GDM1 (cell line): Measurements from ENCODE around the gene CLSTN2.

Experiments
- DNase-seq: peaks from one replicate; lab custom pipeline; 2025; lab: John Stamatoyannopoulos, UW

The CLSTN2 gene

DNA sequence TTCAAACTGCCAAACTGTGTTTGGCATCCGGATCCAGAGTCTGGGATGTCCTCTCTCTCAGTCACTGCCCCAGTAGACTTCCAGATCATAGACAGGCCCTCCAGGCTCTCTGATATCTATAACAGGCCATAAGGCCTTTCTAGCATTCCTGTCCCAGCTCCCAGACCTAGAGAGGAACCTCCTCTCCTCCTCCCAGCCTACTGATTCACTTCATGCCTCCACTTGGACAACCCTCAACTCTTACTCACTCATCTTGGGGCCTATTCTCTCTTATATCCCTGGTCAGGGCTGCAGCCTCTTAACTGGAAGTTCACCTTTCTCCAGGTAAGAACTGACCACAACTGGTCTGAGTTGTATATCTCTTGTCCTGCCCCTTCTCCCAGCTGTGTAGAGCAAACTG lies 489.2 kb downstream of the CLSTN2 start:
- DNase-seq = no peak

DNA sequence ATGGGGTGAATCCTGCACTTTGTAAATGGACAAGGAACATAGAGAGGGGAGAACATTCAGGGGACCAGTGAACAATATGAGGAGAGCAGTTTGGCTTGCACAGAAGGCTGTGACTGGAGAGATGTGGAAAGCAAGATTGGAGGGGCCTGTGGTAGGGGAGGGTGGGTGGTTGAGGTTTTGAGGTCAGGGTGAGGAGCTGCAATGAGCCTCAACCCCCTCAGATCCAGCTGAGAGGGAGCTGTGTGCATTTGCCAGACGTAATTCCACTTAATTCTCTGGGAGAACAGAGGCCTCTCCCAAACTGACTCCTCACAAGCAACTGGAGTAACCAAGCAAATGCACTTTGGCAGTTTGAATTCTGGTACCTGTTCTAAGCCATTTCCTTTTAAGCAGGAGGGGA lies 489.7 kb downstream of the CLSTN2 start:
- DNase-seq = no peak

GRCh38 chr3:140427786-140428185 lies 492.8 kb downstream of the CLSTN2 start:
- DNase-seq = no peak

DNA sequence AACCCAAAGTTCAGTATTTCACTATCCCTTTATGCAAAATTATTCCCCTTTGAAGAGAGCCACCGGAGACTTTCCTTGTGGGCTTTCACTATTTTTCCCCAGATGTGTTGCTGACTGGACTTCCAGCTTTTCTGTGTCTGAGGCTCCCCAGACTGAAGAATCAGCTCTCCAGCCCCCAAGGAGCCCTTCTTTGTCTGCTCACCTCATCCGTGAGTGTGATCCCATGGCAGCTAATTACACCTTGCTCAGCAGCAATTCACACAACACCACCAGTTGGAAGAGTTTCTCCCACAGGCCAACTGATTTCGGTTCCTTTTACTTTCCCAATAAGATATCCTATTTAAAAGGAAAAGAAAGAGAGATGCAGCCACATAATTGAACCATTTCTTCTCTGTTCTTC lies 493.4 kb downstream of the CLSTN2 start:
- DNase-seq = no peak

DNA sequence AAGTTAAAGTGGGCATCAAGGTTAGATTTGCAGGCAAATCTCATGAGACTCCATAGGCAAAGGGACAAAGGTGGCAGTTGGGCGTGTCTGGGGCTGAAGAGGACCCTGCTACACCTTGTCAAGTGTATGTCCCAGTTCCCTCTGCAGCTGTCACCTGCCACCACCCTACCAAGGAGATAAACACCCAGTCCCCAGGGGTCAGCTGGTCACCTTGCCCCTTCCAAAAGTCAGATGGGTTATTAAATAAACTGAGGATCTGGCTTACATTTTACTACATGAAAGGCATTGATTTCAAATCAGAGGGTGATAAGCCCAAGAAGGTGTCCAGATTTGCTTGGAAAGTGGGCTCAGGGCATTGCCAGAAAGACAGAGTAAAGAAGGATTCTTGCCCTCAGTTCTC lies 494.8 kb downstream of the CLSTN2 start:
- no peak for DNase-seq

DNA sequence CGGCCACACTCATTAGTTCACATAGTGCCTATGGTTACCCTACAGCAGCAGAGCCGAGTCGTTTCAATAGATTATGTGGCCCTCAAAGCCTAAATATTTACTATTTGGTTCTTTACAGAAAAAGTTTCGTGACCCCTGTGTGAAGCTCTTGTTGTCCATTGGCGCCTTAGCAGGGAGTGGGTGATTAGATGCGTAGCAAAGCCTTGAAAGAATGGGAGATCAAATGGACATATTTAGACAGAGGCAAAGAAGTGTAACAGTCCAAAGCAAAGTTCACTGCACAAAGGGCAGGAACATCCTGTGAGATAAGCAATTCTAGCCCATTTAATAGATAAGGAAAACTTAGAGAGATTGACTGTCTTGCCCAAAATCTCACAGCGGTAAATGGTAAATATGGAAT lies 495.5 kb downstream of the CLSTN2 start:
- no peak for DNase-seq

GRCh38 chr3:140432229-140432669 lies 497.3 kb downstream of the CLSTN2 start:
- DNase-seq = no peak

DNA sequence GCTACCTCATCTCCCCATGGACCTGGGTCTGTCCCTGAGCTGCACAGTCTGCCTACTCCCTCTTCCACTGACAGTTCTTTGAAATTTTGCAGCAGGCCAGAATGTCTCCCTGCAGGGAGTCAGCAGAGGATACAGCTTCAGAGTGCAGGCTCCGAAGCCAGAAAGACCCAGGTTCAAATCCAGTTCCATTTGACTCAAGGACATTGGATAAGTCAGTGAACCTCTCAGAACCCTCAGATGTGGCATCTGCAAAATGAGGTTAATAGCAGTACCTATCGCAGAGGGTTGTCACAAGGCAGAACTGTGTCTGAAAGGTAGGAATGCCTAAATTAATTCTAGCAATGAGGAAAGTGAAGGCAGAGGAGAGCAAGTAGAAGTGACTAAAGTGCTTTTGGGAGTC lies 498.4 kb downstream of the CLSTN2 start:
- DNase-seq = no peak

DNA sequence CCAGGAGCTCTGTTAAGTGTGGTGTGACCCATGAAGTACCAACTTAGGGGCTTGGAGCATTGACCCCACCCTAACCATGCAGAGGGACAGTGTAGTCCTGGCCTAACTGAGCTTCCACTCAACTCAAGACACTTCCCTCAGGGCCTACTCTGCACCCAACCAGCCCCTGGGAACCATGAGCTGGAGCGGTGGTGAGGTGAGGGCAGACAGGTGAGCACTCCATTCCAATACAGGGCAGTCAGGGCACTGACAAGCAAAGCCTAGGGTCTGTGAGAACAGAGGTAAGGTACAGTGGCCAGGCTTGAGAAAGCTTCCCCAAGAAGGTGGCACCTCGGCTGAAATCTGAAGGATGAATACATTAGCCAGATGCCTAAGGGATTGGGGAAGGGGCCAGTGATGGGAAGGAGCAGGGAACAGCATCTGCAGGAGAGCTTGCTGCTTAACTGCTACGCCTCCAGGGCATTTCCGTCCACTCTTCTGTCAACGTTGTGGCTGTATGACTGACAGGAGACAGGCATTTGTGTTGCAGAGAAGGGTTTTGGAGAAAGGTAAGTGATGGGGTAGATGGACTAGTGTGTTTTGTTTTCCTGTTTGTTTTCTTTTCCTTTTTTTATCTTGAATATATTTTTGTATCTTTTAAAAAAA lies 499.4 kb downstream of the CLSTN2 start:
- no peak for DNase-seq

DNA sequence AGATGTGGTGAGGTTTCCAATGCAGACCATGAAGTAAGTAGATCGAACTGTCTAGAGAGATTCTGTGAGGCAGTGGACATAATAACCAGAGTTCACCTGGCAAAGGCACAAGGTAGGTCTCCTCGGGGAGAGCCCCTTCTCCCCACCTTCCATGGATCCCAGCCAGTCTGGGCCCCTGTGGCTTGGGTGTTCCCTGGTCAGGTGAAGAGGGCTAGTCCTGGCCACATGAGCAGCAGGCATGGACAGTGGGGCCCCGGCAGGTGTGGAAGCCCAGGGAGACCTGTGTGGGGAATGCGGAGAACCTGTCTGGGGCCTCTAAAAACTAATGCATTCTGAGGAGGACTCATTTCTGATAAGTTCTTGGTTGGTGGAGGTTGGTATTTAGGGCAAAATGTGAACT lies 501.4 kb downstream of the CLSTN2 start:
- DNase-seq = no peak

- no peak for DNase-seq
These were observed 503.9 kb downstream of the CLSTN2 start for GRCh38 chr3:140438736-140439470.

DNA sequence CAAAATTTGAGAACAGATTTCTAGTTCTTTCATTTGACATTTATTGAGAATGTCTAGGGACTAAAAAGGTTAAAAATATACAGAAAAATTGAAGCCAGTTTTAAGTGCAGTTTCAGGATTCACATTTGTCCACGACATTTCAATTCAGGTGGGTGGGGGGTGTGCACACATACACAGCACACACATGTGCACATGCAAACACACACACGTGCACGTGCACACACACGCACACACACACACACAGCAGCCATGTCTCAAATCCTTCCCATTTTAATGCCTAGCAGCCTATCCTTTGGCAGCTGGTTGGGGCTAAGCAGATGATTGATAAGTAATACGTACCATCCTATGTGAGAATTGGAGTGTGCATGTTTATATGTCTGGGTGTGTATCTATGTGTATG lies 504.5 kb downstream of the CLSTN2 start:
- no peak for DNase-seq

DNA sequence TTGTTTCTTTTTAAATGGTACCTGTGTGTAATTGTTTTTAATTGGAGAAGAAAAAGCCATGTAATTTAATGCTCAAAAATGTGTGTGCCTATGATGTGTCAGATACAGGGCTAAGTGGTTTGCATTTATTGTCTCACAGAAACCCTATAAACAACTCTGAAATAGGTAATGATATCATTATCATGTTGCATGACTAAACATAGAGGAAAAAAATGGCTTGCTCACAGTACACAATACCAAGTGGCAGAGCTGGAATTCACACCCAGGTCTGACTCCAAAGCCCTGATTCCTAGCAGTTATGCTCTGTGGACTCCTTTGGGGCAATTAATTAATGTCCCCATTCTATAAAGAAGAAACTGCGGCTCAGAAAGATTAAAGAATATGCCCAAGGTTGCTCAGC lies 505.5 kb downstream of the CLSTN2 start:
- DNase-seq = no peak

DNA sequence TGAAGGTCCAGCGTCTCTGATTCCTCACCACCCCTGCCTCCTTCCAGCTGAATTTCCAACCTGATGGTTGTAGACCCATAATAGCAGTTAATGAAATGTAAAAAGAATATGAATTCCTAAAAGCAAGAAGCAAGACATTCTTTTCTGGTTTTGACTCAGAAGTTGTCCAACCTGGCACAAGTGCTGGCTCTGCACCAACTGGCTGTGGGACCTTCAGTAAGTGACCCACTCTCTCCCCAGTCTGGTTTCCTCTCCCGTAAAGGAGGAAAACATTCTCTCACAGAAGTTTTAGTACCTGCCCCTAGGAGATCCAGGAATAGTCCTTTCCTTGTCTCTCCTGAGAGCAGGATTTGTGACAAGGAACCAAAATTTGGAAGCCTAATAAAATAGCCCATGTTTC lies 506.0 kb downstream of the CLSTN2 start:
- no peak for DNase-seq

DNA sequence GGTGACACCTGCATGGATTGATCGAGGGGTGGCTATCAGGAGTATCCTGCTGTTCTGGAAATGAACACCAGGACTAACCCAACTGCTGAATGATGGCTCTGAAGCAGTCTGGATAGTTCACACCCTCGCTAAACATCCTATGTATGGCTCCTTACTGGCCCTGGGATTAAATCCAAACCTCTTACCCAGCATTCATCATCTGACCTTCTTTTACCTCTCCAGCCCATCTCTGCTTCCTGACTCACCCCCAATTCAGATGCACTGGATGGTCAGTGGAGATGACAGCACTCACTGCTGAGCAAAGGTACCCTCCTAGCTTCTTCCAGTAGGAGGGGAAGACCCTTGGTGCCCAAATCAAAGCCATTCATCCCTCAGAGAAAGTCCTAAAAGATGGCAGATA lies 507.6 kb downstream of the CLSTN2 start:
- no peak for DNase-seq

- DNase-seq = no peak
These were observed 508.1 kb downstream of the CLSTN2 start for GRCh38 chr3:140443073-140443472.

DNA sequence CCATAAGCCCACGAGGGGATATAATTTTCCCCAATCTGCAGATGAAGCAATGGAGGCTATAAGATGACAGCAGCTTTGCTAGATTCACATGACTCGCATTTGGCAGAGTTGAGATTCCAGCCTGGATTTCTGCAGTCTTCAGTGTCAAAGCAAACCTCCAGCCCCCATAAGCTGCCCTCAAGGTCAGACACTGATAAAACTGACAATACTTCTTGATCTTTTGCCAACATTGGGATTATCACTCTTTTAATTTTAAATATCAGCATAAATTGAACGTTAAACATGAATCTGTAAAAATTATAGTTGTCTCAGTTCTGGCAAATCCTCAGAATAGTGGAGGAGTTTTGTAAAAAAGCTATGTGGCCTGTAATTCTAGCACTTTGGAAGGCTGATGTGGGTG lies 508.8 kb downstream of the CLSTN2 start:
- DNase-seq = no peak

DNA sequence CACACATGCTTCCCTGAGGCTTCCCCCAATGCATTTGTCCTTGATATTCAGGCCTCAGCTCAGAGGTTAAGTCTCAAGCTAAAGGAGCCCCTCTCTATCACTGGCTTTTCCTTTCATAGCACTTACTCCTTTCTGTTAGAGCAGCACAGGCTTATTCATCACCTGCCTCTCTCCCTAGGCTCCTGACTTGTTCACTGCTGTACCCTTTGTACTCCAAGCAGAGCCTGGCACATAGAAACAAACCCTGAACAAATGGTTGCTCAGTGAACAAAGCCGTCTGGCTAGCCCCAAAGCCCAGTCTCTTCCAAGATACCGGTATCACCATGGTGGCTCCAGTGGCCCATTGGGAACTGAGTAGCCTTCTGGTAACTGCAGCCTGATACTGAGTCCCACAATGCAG lies 511.7 kb downstream of the CLSTN2 start:
- DNase-seq = no peak

GRCh38 chr3:140447136-140447535 lies 512.2 kb downstream of the CLSTN2 start:
- DNase-seq = no peak

- no peak for DNase-seq
These were observed 513.0 kb downstream of the CLSTN2 start for GRCh38 chr3:140448001-140448400.

- no peak for DNase-seq
These were observed 514.6 kb downstream of the CLSTN2 start for GRCh38 chr3:140449413-140450256.

GRCh38 chr3:140453750-140454149 lies 518.8 kb downstream of the CLSTN2 start:
- DNase-seq = no peak
